Stimulated activated CD8-positive, alpha-beta memory T cell treated with anti-CD3 and anti-CD28 coated beads, Interleukin-15, amount 100 ng/mL, for 48 hours (primary cell): ENCODE results near the gene EPN1.

Experiments
- DNase-seq, 2 donors: peaks; one replicate each; pipeline ENCODE4 v3.0.0-alpha.2; 2020; ENCODE audit warnings: low read depth in 2 of 2

The EPN1 gene

GRCh38 chr19:55646889-55647731 lies 27.9 kb upstream of the EPN1 start:
- DNase-seq = no peak

GRCh38 chr19:55647732-55648584 lies 27.1 kb upstream of the EPN1 start, which contains the start of gene CCDC106:
TSS of gene CCDC106 (plus strand) at chr19:55648212. CDS start at chr19:55649047, 835 bp downstream.
- DNase-seq = peak in 1 of 2 donors; percentile 28

- DNase-seq = no peak
Observed at GRCh38 chr19:55648585-55649267, 26.3 kb upstream of the EPN1 start.

GRCh38 chr19:55649268-55650125 lies 25.5 kb upstream of the EPN1 start:
- no peak for DNase-seq

- no peak for DNase-seq
Observed at GRCh38 chr19:55650126-55650557, 24.9 kb upstream of the EPN1 start.

GRCh38 chr19:55650602-55651230 lies 24.3 kb upstream of the EPN1 start:
- no peak for DNase-seq

GRCh38 chr19:55651236-55651635 lies 23.8 kb upstream of the EPN1 start:
- DNase-seq = no peak

- DNase-seq = no peak
Observed at GRCh38 chr19:55652311-55653128, 22.5 kb upstream of the EPN1 start.

GRCh38 chr19:55653651-55654322 lies 21.2 kb upstream of the EPN1 start:
- peak; percentile 94 to 95 for DNase-seq

GRCh38 chr19:55654323-55654867 lies 20.6 kb upstream of the EPN1 start:
- peak; percentile 98 for DNase-seq

GRCh38 chr19:55654868-55655647 lies 20.0 kb upstream of the EPN1 start, which contains the start of gene U2AF2:
TSS of gene U2AF2 (plus strand) at chr19:55655035. CDS start at chr19:55655105, 70 bp downstream.
- DNase-seq = peak; percentile 89 to 92

- DNase-seq = no peak
Observed at GRCh38 chr19:55655648-55656040, 19.4 kb upstream of the EPN1 start.

GRCh38 chr19:55656552-55656951 lies 18.5 kb upstream of the EPN1 start:
- DNase-seq = no peak

GRCh38 chr19:55656988-55657747 lies 17.9 kb upstream of the EPN1 start:
- DNase-seq = peak in 1 of 2 donors; percentile 8

- DNase-seq = no peak
Observed at GRCh38 chr19:55658846-55659459, 16.1 kb upstream of the EPN1 start.

GRCh38 chr19:55659822-55660221 lies 15.2 kb upstream of the EPN1 start:
- DNase-seq = no peak

- DNase-seq = no peak
Observed at GRCh38 chr19:55660404-55660803, 14.6 kb upstream of the EPN1 start.
